OCI-LY3 (cell line): ENCODE results near the gene GSS.

Experiments
- EZH2phosphoT487 ChIP-seq: fragments of 200-600 bp; shearing (Covaris generic); IDR thresholded peaks from 2 replicates; pipeline ENCODE4 v1.6.1; 2018; ENCODE audit warnings: antibody characterized with exemption, mixed run types, low read depth
- TF ChIP-seq, protein P1 (sequence below): fragments of 200-600, 300-600 bp; sonication (generic); IDR thresholded peaks from 2 replicates; pipeline ENCODE4 v1.5.1; 2014; ENCODE audit warnings: antibody characterized with exemption, low read length, low read depth

DNA sequence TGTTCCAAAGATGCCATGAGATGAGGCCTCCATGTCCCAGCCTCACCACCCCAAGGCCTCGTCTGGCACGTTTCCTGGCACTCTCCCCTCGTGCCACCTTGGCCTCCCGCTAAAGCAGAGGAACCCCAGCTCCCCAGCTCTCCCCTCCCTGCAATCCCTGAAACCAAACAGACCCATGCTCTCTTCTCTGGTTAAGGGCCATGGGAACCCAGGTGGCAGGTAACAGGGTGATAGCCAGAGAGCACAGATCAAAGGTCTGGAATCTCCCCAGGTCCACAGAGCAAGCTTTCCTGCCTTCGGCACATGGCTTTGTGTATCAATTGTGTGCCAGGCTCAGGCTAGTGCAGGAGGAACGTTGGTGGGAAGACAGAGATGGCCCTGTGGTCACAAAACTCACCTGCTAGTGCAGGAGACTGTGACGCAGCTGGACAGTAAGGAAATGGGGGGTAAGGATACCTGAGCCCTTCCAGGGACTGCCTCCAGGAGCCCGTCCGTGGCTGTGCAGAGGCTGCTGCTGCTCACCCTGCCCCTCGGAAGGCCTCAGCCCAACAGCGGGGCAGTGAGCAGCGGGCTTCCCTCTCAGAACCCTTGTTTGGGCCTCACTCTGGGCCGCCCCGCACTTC, 39.0 kb upstream of the GSS start:
- TF ChIP-seq, protein P1, sequence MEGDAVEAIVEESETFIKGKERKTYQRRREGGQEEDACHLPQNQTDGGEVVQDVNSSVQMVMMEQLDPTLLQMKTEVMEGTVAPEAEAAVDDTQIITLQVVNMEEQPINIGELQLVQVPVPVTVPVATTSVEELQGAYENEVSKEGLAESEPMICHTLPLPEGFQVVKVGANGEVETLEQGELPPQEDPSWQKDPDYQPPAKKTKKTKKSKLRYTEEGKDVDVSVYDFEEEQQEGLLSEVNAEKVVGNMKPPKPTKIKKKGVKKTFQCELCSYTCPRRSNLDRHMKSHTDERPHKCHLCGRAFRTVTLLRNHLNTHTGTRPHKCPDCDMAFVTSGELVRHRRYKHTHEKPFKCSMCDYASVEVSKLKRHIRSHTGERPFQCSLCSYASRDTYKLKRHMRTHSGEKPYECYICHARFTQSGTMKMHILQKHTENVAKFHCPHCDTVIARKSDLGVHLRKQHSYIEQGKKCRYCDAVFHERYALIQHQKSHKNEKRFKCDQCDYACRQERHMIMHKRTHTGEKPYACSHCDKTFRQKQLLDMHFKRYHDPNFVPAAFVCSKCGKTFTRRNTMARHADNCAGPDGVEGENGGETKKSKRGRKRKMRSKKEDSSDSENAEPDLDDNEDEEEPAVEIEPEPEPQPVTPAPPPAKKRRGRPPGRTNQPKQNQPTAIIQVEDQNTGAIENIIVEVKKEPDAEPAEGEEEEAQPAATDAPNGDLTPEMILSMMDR = no peak
- TF ChIP-seq EZH2phosphoT487 = no peak
